Measurements from ENCODE around the gene TMEM52B. TPM values are rescaled to one million over a fixed set of nuclear protein-coding genes. Genes with fewer than 3 reads are reported as not detected.

TMEM52B gene
- total and polyA plus RNA-seq, 2 of the 13 experiments (the other 11 are each of a cell fraction or from before 2014, with no cell fraction given) = not detected

- TF ChIP-seq ZBTB2 (CRISPR knock-in tag; IDR thresholded peaks at IDR 0.05; ENCODE audit: low read depth) (no peak), NR3C1 (CRISPR knock-in tag; IDR thresholded peaks at IDR 0.05) (no peak), TFE3 (CRISPR knock-in tag; IDR thresholded peaks at IDR 0.05) (no peak), ZNF563 (CRISPR knock-in tag; IDR thresholded peaks at IDR 0.05) (no peak), MTA1 (CRISPR knock-in tag; IDR thresholded peaks at IDR 0.05; ENCODE audit: borderline replicate concordance) (no peak)
These were observed at the start of gene TMEM52B (continued) for GRCh38 chr12:10178821-10179220.

GRCh38 chr12:10130042-10130441 is 48.8 kb upstream of the TMEM52B start, which contains the start of gene CLEC7A:
Gene CLEC7A, minus strand, starts transcription at chr12:10130199. Its CDS starts 117 bp downstream, at chr12:10130082.
- no peaks in the 10 kb centered on the region for H3K36me3 ChIP-seq (replicated peaks in 1 of 2; ENCODE audit: control insufficient read depth in 1 of 2, insufficient read depth in 2 of 2, low read length in 2 of 2)
- intact Hi-C loops (cut with micrococcal nuclease; ENCODE audit: unreplicated experiment) = no loop called here
- no peak for ATAC-seq
- POLR2A ChIA-PET = no interaction called here
- H3K27me3 ChIP-seq (ENCODE audit: control insufficient read depth in 1 of 2, insufficient read depth in 2 of 2, low read length in 2 of 2) = peaks cover 0 to 11% of the 10 kb centered on the region in 2 experiments; a peak in 1 of 5 replicates
- H3K4me2 ChIP-seq (ENCODE audit: low read depth, low read length) = no peak within 1 kb of the TSS
- no peak for FAIRE-seq
- H3K79me2 ChIP-seq (ENCODE audit: insufficient read depth, low read length) = no peaks in the 10 kb centered on the region
- BruUV-seq (replicated peaks) = no TSS peak
- H3K9me3 ChIP-seq (ENCODE audit: low read length) = no peaks in the 10 kb centered on the region
- no peak within 1 kb of the TSS for H3K4me3 ChIP-seq (replicated peaks in 1 of 3; ENCODE audit: insufficient read depth in 1 of 3, low read depth in 2 of 3, low read length in 3 of 3)
- no peaks in the 10 kb centered on the region for H4K20me1 ChIP-seq (ENCODE audit: insufficient read depth, low read length)
- no peak within 1 kb of the TSS for H2AFZ ChIP-seq (ENCODE audit: low read length)
- 0% methylated on average over 1 of the region's 1 CpG for WGBS (ENCODE audit: low lambda C conversion rate)
- in situ Hi-C loops (cut with HindIII; ENCODE audit: extremely low pct_ligation_motif_present, low pct_unique_long_range_greater_than_20kb) = loop anchor here (10.0 kb wide), 1 partner anchor 375 kb away; no protein-coding TSS in a partner anchor
- H3K4me1 ChIP-seq (ENCODE audit: insufficient read depth, low read length) = no peaks in the 10 kb centered on the region
- H3K27ac ChIP-seq (ENCODE audit: extremely low read length, insufficient read depth, low read length) = no peak within 1 kb of the TSS
- CTCF ChIA-PET (ENCODE audit: low intra/inter-chr PET ratio, low total read pairs) = no interaction called here
- DNase-seq (ENCODE audit: low spot score) = no peak
- H3K9ac ChIP-seq (ENCODE audit: insufficient read depth, low read depth, low read length) = no peak within 1 kb of the TSS
- TF ChIP-seq ZUFSP (CRISPR knock-in tag; IDR thresholded peaks at IDR 0.05; ENCODE audit: borderline replicate concordance) (no peak), PATZ1 (CRISPR knock-in tag; IDR thresholded peaks at IDR 0.05) (no peak), ZNF780A (CRISPR knock-in tag; IDR thresholded peaks at IDR 0.05) (no peak), FOXK1 (CRISPR knock-in tag; IDR thresholded peaks at IDR 0.05; ENCODE audit: borderline replicate concordance, low read depth) (no peak), SMAD3 (CRISPR knock-in tag; IDR thresholded peaks at IDR 0.05) (no peak), GPBP1L1 (CRISPR knock-in tag; IDR thresholded peaks at IDR 0.05) (no peak), MAFF (IDR thresholded peaks at IDR 0.05; ENCODE audit: low read depth, low read length) (peak; percentile 82), ASH2L (IDR thresholded peaks at IDR 0.05; ENCODE audit: insufficient read length, low read depth, low read length) (no peak), KLF12 (CRISPR knock-in tag; IDR thresholded peaks at IDR 0.05; ENCODE audit: borderline replicate concordance) (no peak)

Measured in HepG2 (cell line).